ENCODE measurements around the gene ATP5MG. TPM values are rescaled to one million over a fixed set of nuclear protein-coding genes. Genes with fewer than 3 reads are reported as not detected.
A peak's percentile ranks its signal among the peaks of the same experiment; 100 is the strongest.

Gene ATP5MG
- total and polyA plus RNA-seq, 10 of the 15 experiments (the other 5 are each of a cell fraction or from before 2014, with no cell fraction given): 211 to 2,276 (median 633) TPM

GRCh38 chr11:118448294-118448693 lies 46.9 kb downstream of the ATP5MG start (continued):
- TF ChIP-seq GABPA (IDR thresholded peaks at IDR 0.05; ENCODE audit: low read depth) (peak; percentile 63; the same call in 1 of the 2 replicates), SIX5 (IDR thresholded peaks at IDR 0.05; ENCODE audit: low read depth, low read length, severe bottlenecking) (no peak), BCL11A (IDR thresholded peaks at IDR 0.05; ENCODE audit: low read depth, low read length) (peak; percentile 94), BCL3 (IDR thresholded peaks at IDR 0.05; ENCODE audit: borderline replicate concordance, insufficient read depth, low read depth, low read length, poor library complexity, severe bottlenecking) (peak; percentile 36), MXI1 (IDR thresholded peaks at IDR 0.05; ENCODE audit: low read depth, low read length) (no peak), NFYB (IDR thresholded peaks at IDR 0.05; ENCODE audit: insufficient read depth, low read depth, low read length) (no peak), NBN (IDR thresholded peaks at IDR 0.05) (no peak), STAT1 (conservative IDR thresholded peaks at IDR 0.05) (no peak), RELA (IDR thresholded peaks at IDR 0.05; ENCODE audit: borderline replicate concordance, partially characterized antibody) (no peak), CBFB (IDR thresholded peaks at IDR 0.05; ENCODE audit: low read depth) (0 out of 2 replicates have a peak, but pooled peaks have one; percentile 30), ATF3 (IDR thresholded peaks at IDR 0.05; ENCODE audit: borderline replicate concordance, extremely low read depth, low read depth, low read length) (no peak), ZNF274 (IDR thresholded peaks at IDR 0.05; ENCODE audit: insufficient read depth, insufficient read length) (no peak), MAX (IDR thresholded peaks at IDR 0.05; ENCODE audit: low read depth, low read length) (no peak), HCFC1 (IDR thresholded peaks at IDR 0.05; ENCODE audit: low read length) (no peak), ATF2 (IDR thresholded peaks at IDR 0.05; ENCODE audit: low read length) (peak; percentile 93), RBBP5 (conservative IDR thresholded peaks at IDR 0.05) (no peak), RB1 (IDR thresholded peaks at IDR 0.05; ENCODE audit: borderline replicate concordance) (no peak), E2F4 (IDR thresholded peaks at IDR 0.05; ENCODE audit: low read depth, low read length) (no peak), ELK1 (IDR thresholded peaks at IDR 0.05; ENCODE audit: low read depth, low read length) (no peak), NR2C2 (IDR thresholded peaks at IDR 0.05; ENCODE audit: borderline replicate concordance, control insufficient read depth, insufficient read length, low read depth) (no peak), CHD2 (IDR thresholded peaks at IDR 0.05; ENCODE audit: borderline replicate concordance, low read depth, low read length) (no peak), BMI1 (IDR thresholded peaks at IDR 0.05; ENCODE audit: borderline replicate concordance) (peak; percentile 75), NR2C1 (IDR thresholded peaks at IDR 0.05) (peak; percentile 29), PML (IDR thresholded peaks at IDR 0.05; ENCODE audit: low read length) (no peak), ZSCAN29 (IDR thresholded peaks at IDR 0.05) (no peak), USF1 (IDR thresholded peaks at IDR 0.05; ENCODE audit: borderline replicate concordance, extremely low read length, insufficient read depth, low read depth, low read length) (no peak), MTA2 (IDR thresholded peaks at IDR 0.05; ENCODE audit: low read depth) (peak; percentile 93)

Measured in GM12878 (cell line).